Stimulated activated CD4-positive, alpha-beta T cell treated with anti-CD3 and anti-CD28 coated beads, Interleukin-1b, Interleukin-23, amount 100 ng/mL, for 4 hours (primary cell): ENCODE measurements around the gene TRIM63.

Experiments used
- DNase-seq, 2 donors: peaks; one replicate each; pipeline ENCODE4 v3.0.0-alpha.2; 2020; ENCODE audit warnings: low read depth in 2 of 2

The TRIM63 gene

GRCh38 chr1:26034504-26035202 lies 32.8 kb downstream of the TRIM63 start:
- no peak for DNase-seq

- DNase-seq: no peak
Measured at GRCh38 chr1:26032656-26033357, 34.6 kb downstream of the TRIM63 start.

- DNase-seq: no peak
Measured at GRCh38 chr1:26031611-26032220, 35.7 kb downstream of the TRIM63 start.

- DNase-seq: no peak
Measured at GRCh38 chr1:26031196-26031595, 36.2 kb downstream of the TRIM63 start.

- DNase-seq: no peak
Measured at GRCh38 chr1:26029864-26030481, 37.5 kb downstream of the TRIM63 start.

- no peak for DNase-seq
Measured at GRCh38 chr1:26029054-26029863, 38.2 kb downstream of the TRIM63 start.

DNA sequence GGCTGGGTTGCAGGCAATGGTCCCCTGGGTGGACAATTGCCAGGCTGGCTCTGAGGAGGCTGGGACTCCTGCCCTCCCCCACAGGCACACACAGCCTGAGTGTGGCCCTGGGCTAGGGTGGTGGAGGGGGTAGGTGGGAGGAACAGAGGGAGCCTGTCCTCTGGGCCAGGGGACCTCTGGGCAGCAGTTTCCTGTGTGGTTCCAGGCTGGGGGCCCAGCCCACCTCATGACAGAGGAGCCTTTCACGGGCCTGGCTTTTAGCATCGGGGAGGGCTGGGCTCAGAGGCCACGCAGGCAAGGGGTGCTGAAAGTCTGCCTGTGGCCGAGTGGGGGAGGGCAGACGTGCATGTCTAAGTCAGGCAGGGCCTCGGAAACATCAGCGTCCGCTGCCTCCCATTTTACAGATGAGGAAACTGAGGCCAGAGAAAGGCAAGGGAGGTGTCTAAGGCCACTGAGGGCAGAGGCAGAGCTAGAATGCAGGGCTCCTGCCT lies 38.9 kb downstream of the TRIM63 start:
- DNase-seq: no peak

GRCh38 chr1:26027716-26028489 lies 39.5 kb downstream of the TRIM63 start:
- no peak for DNase-seq

- DNase-seq: no peak
Measured at GRCh38 chr1:26025517-26025916, 41.9 kb downstream of the TRIM63 start.

GRCh38 chr1:26025060-26025459 lies 42.4 kb downstream of the TRIM63 start:
- no peak for DNase-seq

DNA sequence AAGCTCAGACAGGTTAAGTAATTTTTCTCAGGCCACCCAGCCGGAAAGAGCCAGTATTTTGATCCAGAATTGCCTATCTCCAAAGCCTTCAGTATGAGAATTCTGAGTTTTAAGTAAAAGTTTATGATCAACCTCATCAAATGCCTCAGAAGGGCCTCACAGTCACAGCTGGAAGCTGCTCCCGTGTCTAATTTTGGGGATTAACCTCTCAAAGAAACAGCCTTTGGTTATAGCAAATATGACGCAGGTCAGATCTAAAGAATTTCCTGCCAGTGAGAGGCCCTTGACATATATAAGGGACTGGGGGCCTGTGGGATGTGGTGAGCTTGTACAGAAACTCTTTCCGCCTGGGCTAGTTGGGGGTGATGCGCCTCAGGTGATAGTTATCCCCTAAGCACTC lies 43.6 kb downstream of the TRIM63 start:
- no peak for DNase-seq

DNA sequence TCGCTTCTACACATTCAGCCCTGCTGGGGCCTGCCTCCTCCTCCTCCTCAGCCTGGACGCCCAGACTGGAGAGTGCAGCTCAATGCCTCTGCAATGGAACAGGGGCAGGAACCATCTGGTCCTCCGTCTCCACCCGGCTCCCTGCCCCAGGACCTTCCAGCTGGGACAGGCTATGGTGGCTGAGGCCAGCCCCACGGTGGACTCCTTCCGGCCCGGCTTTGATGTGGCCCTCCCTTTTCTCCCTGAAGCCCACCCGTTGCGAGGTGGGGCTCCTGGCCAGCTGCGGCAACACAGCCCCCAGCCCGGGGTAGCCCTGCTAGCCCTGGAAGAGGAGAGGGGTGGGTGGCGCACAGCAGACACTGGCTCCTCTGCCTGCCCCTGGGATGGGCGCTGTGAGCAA lies 44.4 kb downstream of the TRIM63 start:
- no peak for DNase-seq

DNA sequence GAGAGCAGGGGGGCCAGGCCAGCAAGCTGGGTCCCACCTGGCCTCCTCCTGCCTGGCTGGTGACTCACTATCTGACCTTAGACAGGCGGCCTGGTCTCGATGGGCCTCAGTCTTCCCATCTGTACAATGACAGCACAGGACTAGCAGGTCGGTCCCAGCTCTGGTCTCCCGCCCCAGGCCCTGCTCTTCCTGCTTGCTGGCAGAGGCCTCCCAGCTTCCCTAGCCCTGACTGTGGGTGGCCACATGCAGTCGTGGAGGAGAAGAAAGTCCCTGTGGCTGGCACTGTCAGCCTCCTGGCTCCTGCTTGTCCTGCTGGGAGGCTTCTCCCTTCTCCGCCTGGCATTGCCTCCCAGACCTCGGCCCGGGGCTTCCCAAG lies 45.0 kb downstream of the TRIM63 start:
- DNase-seq: no peak

DNA sequence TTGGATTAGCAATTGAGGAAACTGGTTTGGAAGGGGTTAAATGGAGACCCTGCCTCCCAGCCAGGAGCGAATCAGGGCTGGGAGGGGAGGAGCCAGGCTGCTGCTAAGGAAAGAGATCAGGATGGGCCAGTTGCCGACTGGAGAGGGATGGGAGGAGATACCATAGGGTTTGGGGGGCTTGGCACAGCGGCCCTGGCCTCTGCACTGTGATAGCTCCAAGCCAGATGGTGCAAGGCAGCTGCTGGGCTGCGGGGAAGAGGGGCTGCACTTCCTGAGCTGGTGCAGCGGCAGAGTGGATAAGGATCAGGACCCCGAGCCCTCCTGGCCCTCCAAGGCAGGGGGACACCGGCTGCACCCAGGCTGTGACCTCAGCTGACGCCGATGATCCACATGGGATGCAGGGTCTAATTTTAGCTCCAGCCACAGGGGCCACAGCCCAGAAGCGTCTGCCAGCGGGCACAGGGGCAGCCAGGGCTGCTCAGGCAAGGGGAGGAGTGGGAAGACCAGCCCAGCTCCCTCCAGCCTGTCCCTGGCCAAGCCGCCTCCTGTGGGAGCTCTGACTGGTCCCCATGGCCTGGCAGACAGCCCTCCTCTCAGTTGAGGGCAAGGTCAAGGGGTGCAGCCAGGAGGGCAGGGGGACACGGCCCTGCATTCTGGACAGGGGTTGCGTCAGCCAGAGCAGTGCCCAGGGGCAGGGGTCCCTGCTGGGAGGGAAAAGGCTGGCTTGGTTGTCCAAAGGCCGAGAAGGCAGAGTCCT lies 45.6 kb downstream of the TRIM63 start, which contains the start of gene EXTL1:
EXTL1 (plus strand) TSS at position 129 of the 757 bp plus-strand sequence. CDS start 872 bp downstream, outside the sequence.
- no peak for DNase-seq

DNA sequence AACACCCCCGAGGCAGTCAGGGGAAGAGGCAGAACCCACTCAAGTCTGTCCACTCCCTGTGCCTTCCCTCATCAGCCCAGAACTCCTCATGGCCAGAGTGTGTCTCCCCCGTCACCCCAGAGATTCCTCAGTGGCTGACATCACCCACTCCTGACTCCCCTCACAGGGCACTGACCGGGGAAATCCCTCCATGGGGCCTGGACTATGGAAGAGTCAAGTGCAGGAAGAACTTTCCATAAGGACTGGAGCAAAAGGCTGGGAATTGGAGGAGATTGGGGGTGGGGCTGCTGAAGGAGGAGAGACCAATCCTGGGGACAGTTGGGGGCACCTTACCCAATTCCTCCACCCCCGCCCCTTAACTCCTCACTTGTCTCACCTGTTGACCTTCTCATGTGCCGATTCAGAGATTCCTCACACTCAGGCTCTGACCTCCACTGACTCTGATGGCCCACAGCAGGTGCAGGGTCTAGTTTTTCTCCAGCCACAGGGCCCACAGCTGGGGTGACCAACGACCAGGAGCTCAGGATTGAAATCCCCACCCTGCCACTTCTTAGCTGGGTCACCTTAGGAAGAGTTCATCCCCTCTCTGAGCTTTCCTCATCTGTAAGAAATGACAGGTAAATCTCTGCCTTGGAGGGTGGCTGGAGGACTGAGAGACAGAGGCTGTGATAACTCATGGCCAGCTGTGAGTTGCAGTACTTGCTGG lies 46.3 kb downstream of the TRIM63 start:
- no peak for DNase-seq

DNA sequence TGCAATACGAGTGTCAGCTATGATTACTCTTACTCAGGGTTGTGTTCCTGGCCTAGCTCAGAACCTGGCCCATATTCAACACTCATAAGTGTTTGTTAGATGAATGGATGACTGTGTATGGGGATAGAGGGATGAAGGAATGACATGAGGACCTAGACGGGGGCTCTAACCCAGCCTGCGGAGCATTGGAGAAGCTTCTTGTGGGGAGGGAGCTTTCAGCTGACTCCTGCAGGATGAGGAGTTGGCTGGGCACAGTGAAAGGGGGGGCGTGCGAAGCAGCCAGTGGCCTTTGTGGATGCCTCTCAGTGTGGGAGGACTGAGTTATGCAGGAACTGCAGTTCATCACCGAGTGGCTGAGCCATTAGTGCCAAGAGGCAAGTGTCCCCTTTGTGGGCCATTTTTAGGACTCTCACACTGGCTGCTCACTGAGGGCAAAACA lies 47.1 kb downstream of the TRIM63 start:
- DNase-seq: no peak

GRCh38 chr1:26019641-26020315 lies 47.7 kb downstream of the TRIM63 start:
- no peak for DNase-seq

- no peak for DNase-seq
Measured at GRCh38 chr1:26017606-26018005, 49.8 kb downstream of the TRIM63 start.
